NB4 (cell line): ENCODE measurements around the gene PIGO.

ENCODE experiments used
- CTCF ChIP-seq: IDR thresholded peaks from one replicate; pipeline ENCODE4 v1.5.1; 2012; ENCODE audit warnings: low read depth, low read length
- MAX ChIP-seq: IDR thresholded peaks from 2 replicates; pipeline ENCODE4 v1.6.1; 2011; ENCODE audit warnings: low read depth, low read length

GRCh38 chr9:35042081-35042604, 54.2 kb downstream of the PIGO start:
- TF ChIP-seq CTCF (no peak), MAX (0 out of 2 replicates have a peak, but pooled peaks have one; percentile 10)
